Epithelial cell of prostate (primary cell): ENCODE data around the gene SEMA3C.

ENCODE experiments used
- DNase-seq: peaks from one replicate; pipeline ENCODE4 v3.0.0-alpha.2; 2011; ENCODE audit warnings: low read depth, low spot score
- H3K27ac ChIP-seq: fragments of 450-650 bp; 2 replicates; pipeline ENCODE4 v1.5.1; 2017; ENCODE audit warnings: mild to moderate bottlenecking

Gene SEMA3C

GRCh38 chr7:80859272-80859970 is 59.4 kb downstream of the SEMA3C start:
- peak overlapping the region; percentile 31 for H3K27ac ChIP-seq
- no peak for DNase-seq

GRCh38 chr7:80858141-80858903 is 60.5 kb downstream of the SEMA3C start:
- H3K27ac ChIP-seq, result peak overlapping the region; percentile 31
- no peak for DNase-seq

GRCh38 chr7:80856769-80857168 is 62.1 kb downstream of the SEMA3C start:
- DNase-seq, result no peak

GRCh38 chr7:80851896-80852476 is 66.9 kb downstream of the SEMA3C start:
- peak overlapping the region; percentile 66 for H3K27ac ChIP-seq
- DNase-seq, result no peak

More at GRCh38 chr7:80856769-80857168, 62.1 kb downstream of the SEMA3C start:
- H3K27ac ChIP-seq, result no peak overlapping the region

- H3K27ac ChIP-seq, result no peak overlapping the region
- no peak for DNase-seq
Observed at GRCh38 chr7:80848841-80849240, 70.0 kb downstream of the SEMA3C start.

GRCh38 chr7:80847895-80848294 is 71.0 kb downstream of the SEMA3C start:
- H3K27ac ChIP-seq, result no peak overlapping the region
- DNase-seq, result no peak

- no peak overlapping the region for H3K27ac ChIP-seq
- DNase-seq, result no peak
Observed at GRCh38 chr7:80847027-80847426, 71.8 kb downstream of the SEMA3C start.

GRCh38 chr7:80844916-80845315 is 73.9 kb downstream of the SEMA3C start:
- peak overlapping the region; percentile 6 for H3K27ac ChIP-seq
- no peak for DNase-seq

GRCh38 chr7:80843018-80843677 is 75.7 kb downstream of the SEMA3C start:
- no peak for DNase-seq
- no peak overlapping the region for H3K27ac ChIP-seq

- no peak for DNase-seq
Observed at GRCh38 chr7:80842022-80842790, 76.6 kb downstream of the SEMA3C start.

GRCh38 chr7:80841423-80841955 is 77.4 kb downstream of the SEMA3C start:
- no peak overlapping the region for H3K27ac ChIP-seq
- no peak for DNase-seq

More at GRCh38 chr7:80842022-80842790, 76.6 kb downstream of the SEMA3C start:
- no peak overlapping the region for H3K27ac ChIP-seq

GRCh38 chr7:80840681-80841080 is 78.2 kb downstream of the SEMA3C start:
- no peak overlapping the region for H3K27ac ChIP-seq
- DNase-seq, result no peak

- no peak for DNase-seq
- no peak overlapping the region for H3K27ac ChIP-seq
Observed at GRCh38 chr7:80839855-80840254, 79.0 kb downstream of the SEMA3C start.

- no peak overlapping the region for H3K27ac ChIP-seq
- DNase-seq, result no peak
Observed at GRCh38 chr7:80838643-80839042, 80.2 kb downstream of the SEMA3C start.

GRCh38 chr7:80837345-80837744 is 81.5 kb downstream of the SEMA3C start:
- no peak overlapping the region for H3K27ac ChIP-seq
- no peak for DNase-seq

- H3K27ac ChIP-seq, result no peak overlapping the region
- no peak for DNase-seq
Observed at GRCh38 chr7:80835251-80835650, 83.6 kb downstream of the SEMA3C start.

GRCh38 chr7:80833289-80834268 is 85.3 kb downstream of the SEMA3C start:
- DNase-seq, result no peak
- peak overlapping the region; percentile 19 for H3K27ac ChIP-seq

GRCh38 chr7:80832006-80832405 is 86.8 kb downstream of the SEMA3C start:
- DNase-seq, result no peak
- peak overlapping the region; percentile 39 for H3K27ac ChIP-seq
